ENCODE data around the gene RPLP2. TPM values are rescaled to one million over a fixed set of nuclear protein-coding genes. Genes with fewer than 3 reads are reported as not detected.

The RPLP2 gene
- total RNA-seq, 1 donor from 2014 or later = 621 TPM

- no peak for DNase-seq (ENCODE audit: extremely low read depth, low read depth, low spot score)
These were observed 36.3 kb upstream of the RPLP2 start for GRCh38 chr11:773425-773824.

GRCh38 chr11:773830-774229 lies 35.9 kb upstream of the RPLP2 start:
- DNase-seq (ENCODE audit: extremely low read depth, low read depth, low spot score) = no peak

GRCh38 chr11:774873-775592 lies 34.7 kb upstream of the RPLP2 start:
- DNase-seq (ENCODE audit: extremely low read depth, low read depth, low spot score) = no peak

GRCh38 chr11:776263-776560 lies 33.6 kb upstream of the RPLP2 start:
- DNase-seq (ENCODE audit: extremely low read depth, low read depth, low spot score) = no peak

- DNase-seq (ENCODE audit: extremely low read depth, low read depth, low spot score) = no peak
These were observed 33.0 kb upstream of the RPLP2 start for GRCh38 chr11:776561-777287.

GRCh38 chr11:777288-778255 lies 32.2 kb upstream of the RPLP2 start, which contains the start of gene GATD1:
Gene GATD1, minus strand, starts transcription at chr11:777487. Its CDS starts 25 bp downstream, at chr11:777462.
- no peak for DNase-seq (ENCODE audit: extremely low read depth, low read depth, low spot score)

- DNase-seq (ENCODE audit: extremely low read depth, low read depth, low spot score) = no peak
These were observed 30.5 kb upstream of the RPLP2 start for GRCh38 chr11:778976-779954.

- DNase-seq (ENCODE audit: extremely low read depth, low read depth, low spot score) = no peak
These were observed 29.7 kb upstream of the RPLP2 start for GRCh38 chr11:779955-780532.

- DNase-seq (ENCODE audit: extremely low read depth, low read depth, low spot score) = no peak
These were observed 27.2 kb upstream of the RPLP2 start for GRCh38 chr11:782264-783174.

- DNase-seq (ENCODE audit: extremely low read depth, low read depth, low spot score) = no peak
These were observed 26.2 kb upstream of the RPLP2 start for GRCh38 chr11:783581-784015.

- DNase-seq (ENCODE audit: extremely low read depth, low read depth, low spot score) = no peak
These were observed 23.3 kb upstream of the RPLP2 start for GRCh38 chr11:786235-787083.

GRCh38 chr11:787084-787675 lies 22.6 kb upstream of the RPLP2 start:
- no peak for DNase-seq (ENCODE audit: extremely low read depth, low read depth, low spot score)

GRCh38 chr11:788009-788640 lies 21.6 kb upstream of the RPLP2 start:
- DNase-seq (ENCODE audit: extremely low read depth, low read depth, low spot score) = no peak

GRCh38 chr11:788953-789940 lies 20.5 kb upstream of the RPLP2 start:
- no peak for DNase-seq (ENCODE audit: extremely low read depth, low read depth, low spot score)

GRCh38 chr11:789943-790342 lies 19.8 kb upstream of the RPLP2 start, which contains the start of gene CEND1:
Gene CEND1, minus strand, starts transcription at chr11:790090. Its CDS starts 1,514 bp downstream, at chr11:788576.
- no peak for DNase-seq (ENCODE audit: extremely low read depth, low read depth, low spot score)
